PFSK-1 (cell line): ENCODE results near the gene THSD8.

Experiments
- POLR2AphosphoS5 ChIP-seq: IDR thresholded peaks from 2 replicates; pipeline ENCODE4 v1.6.1; 2012; ENCODE audit warnings: low read depth, mild to moderate bottlenecking, control low read depth, low read length, moderate library complexity
- SIN3A ChIP-seq: IDR thresholded peaks from 2 replicates; pipeline ENCODE4 v1.6.1; 2012; ENCODE audit warnings: mild to moderate bottlenecking, low read length, moderate library complexity, borderline replicate concordance; ENCODE audit not compliant: insufficient read depth

- TF ChIP-seq POLR2AphosphoS5 (no peak; the same call in 1 of the 2 replicates), SIN3A (peak; percentile 75; the same call in 1 of the 2 replicates)
Observed at GRCh38 chr19:12782424-12783290, 19.2 kb upstream of the THSD8 start.
